ENCODE results near the gene EGLN1. TPM values are rescaled to one million over a fixed set of nuclear protein-coding genes. Genes with fewer than 3 reads are reported as not detected.

Gene EGLN1
- total and polyA plus RNA-seq, 2 of the 8 experiments (the other 6 are each of a cell fraction or from before 2014, with no cell fraction given), result 4.0 to 6.4 TPM

GRCh38 chr1:231411036-231411531 lies 11.0 kb downstream of the EGLN1 start:
- H3K27me3 ChIP-seq (replicated peaks in 1 of 4; ENCODE audit: control insufficient read depth in 3 of 4, extremely low read depth in 1 of 4, insufficient read depth in 3 of 4, low read length in 3 of 4), result no peaks in the 10 kb centered on the region
- POLR2A ChIA-PET (ENCODE audit: partially characterized antibody), result no interaction called here
- TF ChIP-seq E2F6 (IDR thresholded peaks at IDR 0.05), result no peak
- no peak for TF ChIP-seq SIN3A (conservative IDR thresholded peaks at IDR 0.05 in 1 of 2, IDR thresholded peaks at IDR 0.05 in 1 of 2; ENCODE audit: low read depth in 1 of 2, low read length in 2 of 2)
- no peak for TF ChIP-seq RAD21 (IDR thresholded peaks at IDR 0.05 in 1 of 2, conservative IDR thresholded peaks at IDR 0.05 in 1 of 2; ENCODE audit: low read depth in 2 of 2, low read length in 2 of 2)
- TF ChIP-seq FOSL1 (IDR thresholded peaks at IDR 0.05; ENCODE audit: insufficient read depth, low read depth, low read length), result no peak
- TF ChIP-seq CREB1 (IDR thresholded peaks at IDR 0.05), result no peak
- no peak for TF ChIP-seq RFX5 (IDR thresholded peaks at IDR 0.05; ENCODE audit: borderline replicate concordance, low read depth, low read length)
- no peak for TF ChIP-seq EGR1 (IDR thresholded peaks at IDR 0.05; ENCODE audit: borderline replicate concordance, low read depth, low read length)
- no peak for TF ChIP-seq ZNF274 (IDR thresholded peaks at IDR 0.05; ENCODE audit: borderline replicate concordance, extremely low read depth, low read length)
- TF ChIP-seq KDM4A (IDR thresholded peaks at IDR 0.05; ENCODE audit: low read depth, low read length, severe bottlenecking), result no peak
- no peak for TF ChIP-seq KDM5A (IDR thresholded peaks at IDR 0.05; ENCODE audit: low read length)
- no peak for TF ChIP-seq POLR2AphosphoS5 (IDR thresholded peaks at IDR 0.05; ENCODE audit: low read depth, low read length)
- no peak for TF ChIP-seq CHD2 (IDR thresholded peaks at IDR 0.05; ENCODE audit: low read length)
- no peak for TF ChIP-seq YY1 (IDR thresholded peaks at IDR 0.05; ENCODE audit: low read depth, low read length)
- no peak for TF ChIP-seq SP1 (IDR thresholded peaks at IDR 0.05; ENCODE audit: low read depth, low read length)

More at GRCh38 chr1:231411036-231411531, 11.0 kb downstream of the EGLN1 start:
- Histone ChIP-seq H4K91ac (replicated peaks; ENCODE audit: insufficient read length, low read length) (no peak overlapping the region), H4K8ac (ENCODE audit: extremely low read depth, insufficient read depth, low read length) (no peak overlapping the region), H3K4me2 (ENCODE audit: insufficient read depth in 1 of 2, low read depth in 2 of 2, low read length in 2 of 2) (no peak overlapping the region), H3K14ac (ENCODE audit: insufficient read length) (no peak overlapping the region), H3K23ac (ENCODE audit: insufficient read length) (no peak overlapping the region), H2BK20ac (ENCODE audit: low read length) (no peak overlapping the region), H4K5ac (ENCODE audit: insufficient read length, low read depth, low read length) (no peak overlapping the region), H2BK120ac (replicated peaks; ENCODE audit: low read depth, low read length) (no peak overlapping the region), H3K27ac (ENCODE audit: low read depth, low read length) (no peak overlapping the region), H4K20me1 (replicated peaks in 1 of 2; ENCODE audit: control insufficient read depth in 1 of 2, insufficient read depth in 2 of 2, low read length in 2 of 2) (peaks cover 0 to 2% of the 10 kb centered on the region in 2 experiments), H2BK5ac (ENCODE audit: low read depth, low read length) (no peak overlapping the region), H3K4me3 (ENCODE audit: extremely low read depth in 1 of 4, insufficient read depth in 2 of 4, low read depth in 3 of 4, low read length in 4 of 4) (no peak overlapping the region), H3K56ac (replicated peaks; ENCODE audit: insufficient read length, low read depth, low read length) (no peak overlapping the region), H2BK15ac (ENCODE audit: low read length) (no peak overlapping the region), H3K79me1 (ENCODE audit: low read depth, low read length) (no peaks in the 10 kb centered on the region; the same call in 1 of the 2 replicates), H3K4me1 (replicated peaks in 1 of 4; ENCODE audit: control insufficient read depth in 3 of 4, insufficient read depth in 4 of 4, low read length in 3 of 4) (no peaks in the 10 kb centered on the region), H2BK12ac (ENCODE audit: low read depth, low read length) (no peak overlapping the region), H3K18ac (ENCODE audit: extremely low read depth, low read length) (no peak overlapping the region), H3K9ac (replicated peaks in 1 of 4; ENCODE audit: extremely low read depth in 1 of 4, low read depth in 3 of 4, low read length in 3 of 4) (no peak overlapping the region), H3K23me2 (ENCODE audit: low read depth, low read length) (no peaks in the 10 kb centered on the region), H3K36me3 (ENCODE audit: control insufficient read depth in 2 of 4, insufficient read depth in 4 of 4, low read length in 3 of 4) (no peaks in the 10 kb centered on the region), H3K4ac (replicated peaks; ENCODE audit: insufficient read length, low read depth, low read length) (no peak overlapping the region), H3K79me2 (ENCODE audit: control insufficient read depth in 1 of 2, insufficient read depth in 2 of 2, low read length in 2 of 2) (no peaks in the 10 kb centered on the region), H2AK5ac (ENCODE audit: low read depth, low read length) (no peak overlapping the region), H3K9me3 (ENCODE audit: insufficient read depth in 2 of 2, low read depth in 1 of 2, low read length in 1 of 2) (no peaks in the 10 kb centered on the region), H2AFZ (ENCODE audit: low read length) (no peak overlapping the region)
- FAIRE-seq, result no peak
- 94% methylated on average over 2 of the region's 2 CpGs; no CpG with 5 or more reads in 1 of the 2 experiments for WGBS, 2 experiments (ENCODE audit: extremely low coverage in 1 of 2, insufficient coverage in 1 of 2, insufficient read length in 1 of 2, insufficient replicate concordance in 2 of 2, low coverage in 1 of 2, low lambda C conversion rate in 2 of 2, missing lambda C conversion rate in 1 of 2)
- no peak for DNase-seq (ENCODE audit: low read depth in 1 of 2, low spot score in 2 of 2)
- CTCF ChIA-PET (ENCODE audit: partially characterized antibody), result no interaction called here

Measured in H1 (cell line).